GM12801 (cell line): Measurements from ENCODE around the gene KIFC3.

ENCODE experiments used
- CTCF ChIP-seq: IDR thresholded peaks from one replicate; pipeline ENCODE4 v1.5.1; 2011; ENCODE audit warnings: control low read depth; ENCODE audit not compliant: insufficient read length; ENCODE audit errors: extremely low read depth

Gene KIFC3

GRCh38 chr16:57721356-57722209 is 80.7 kb downstream of the KIFC3 start:
- TF ChIP-seq CTCF: no peak

GRCh38 chr16:57720142-57720575 is 82.1 kb downstream of the KIFC3 start:
- no peak for TF ChIP-seq CTCF

- TF ChIP-seq CTCF: no peak
These were observed 88.2 kb downstream of the KIFC3 start for GRCh38 chr16:57714047-57714446.

- no peak for TF ChIP-seq CTCF
These were observed 88.7 kb downstream of the KIFC3 start for GRCh38 chr16:57713596-57713995.

- no peak for TF ChIP-seq CTCF
These were observed 90.3 kb downstream of the KIFC3 start for GRCh38 chr16:57711993-57712392.

- TF ChIP-seq CTCF: no peak
These were observed 90.9 kb downstream of the KIFC3 start for GRCh38 chr16:57711346-57711745.

- TF ChIP-seq CTCF: no peak
These were observed 92.6 kb downstream of the KIFC3 start for GRCh38 chr16:57709663-57710062.
